HepG2 (cell line): ENCODE data around the gene SERPINA6.

Source experiments
- HMG20B ChIP-seq: conservative IDR thresholded peaks from 2 replicates; pipeline ENCODE4 v1.6.1; 2016; ENCODE audit warnings: missing genetic modification reagents, missing compliant biosample characterization
- HNRNPH1 ChIP-seq: fragments of 200-400 bp; formaldehyde crosslinking; optimal IDR thresholded peaks from 2 replicates; pipeline ENCODE3; 2017; ENCODE audit warnings: mild to moderate bottlenecking, low read depth, low read length
- KAT7 ChIP-seq: IDR thresholded peaks from 2 replicates; pipeline ENCODE4 v1.6.1; 2018; ENCODE audit warnings: borderline replicate concordance, missing compliant biosample characterization
- SUZ12 ChIP-seq: fragments of 150-350 bp; IDR thresholded peaks from 2 replicates; pipeline ENCODE4 v1.6.1; 2014; ENCODE audit warnings: low read depth, low read length
- ZBTB1 ChIP-seq: sonication (generic); formaldehyde crosslinking; IDR thresholded peaks from 2 replicates; pipeline ENCODE4 v1.4.0; 2020; ENCODE audit warnings: missing genetic modification reagents, borderline replicate concordance
- TF ChIP-seq, protein P1 (sequence below): sonication (generic); formaldehyde crosslinking; IDR thresholded peaks from 2 replicates; pipeline ENCODE4 v1.8.0; 2022; ENCODE audit warnings: missing genetic modification reagents, mild to moderate bottlenecking, borderline replicate concordance

DNA sequence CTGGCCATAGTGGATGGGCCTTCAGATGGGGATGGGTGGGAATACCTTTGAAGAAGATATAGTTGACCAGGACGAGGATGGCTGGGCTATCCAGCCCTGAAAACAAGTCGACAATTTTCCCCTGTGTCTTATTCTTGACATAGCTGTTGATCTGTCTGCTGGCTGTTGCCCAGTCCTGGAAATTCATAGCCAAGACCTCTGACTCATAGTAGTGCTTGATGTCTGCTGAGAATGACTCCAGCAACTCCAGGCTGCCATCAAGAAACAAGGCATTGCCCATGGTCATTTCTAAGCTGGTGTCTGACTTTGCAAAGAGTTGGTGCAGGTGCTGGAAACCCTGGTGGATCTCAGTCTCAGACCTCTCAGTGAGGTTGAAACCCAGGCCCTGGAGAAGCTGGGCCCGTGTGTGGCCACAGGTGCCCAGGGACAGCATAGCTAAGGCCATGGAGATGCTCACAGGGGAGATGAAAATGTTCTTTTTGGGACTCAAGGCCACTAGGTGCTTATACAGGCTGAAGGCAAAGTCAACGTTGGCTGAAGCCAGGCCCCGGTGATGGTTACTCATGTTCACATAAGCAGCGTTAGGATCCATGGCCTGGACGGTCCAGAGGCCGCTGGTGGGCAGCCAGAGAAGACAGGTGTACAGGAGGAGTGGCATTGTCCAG is 9.0 kb downstream of the SERPINA6 start:
- TF ChIP-seq HMG20B (CRISPR knock-in tag) (no peak), ZBTB1 (CRISPR knock-in tag) (no peak), HNRNPH1 (no peak), KAT7 (no peak), SUZ12 (no peak)
- TF ChIP-seq, protein P1, sequence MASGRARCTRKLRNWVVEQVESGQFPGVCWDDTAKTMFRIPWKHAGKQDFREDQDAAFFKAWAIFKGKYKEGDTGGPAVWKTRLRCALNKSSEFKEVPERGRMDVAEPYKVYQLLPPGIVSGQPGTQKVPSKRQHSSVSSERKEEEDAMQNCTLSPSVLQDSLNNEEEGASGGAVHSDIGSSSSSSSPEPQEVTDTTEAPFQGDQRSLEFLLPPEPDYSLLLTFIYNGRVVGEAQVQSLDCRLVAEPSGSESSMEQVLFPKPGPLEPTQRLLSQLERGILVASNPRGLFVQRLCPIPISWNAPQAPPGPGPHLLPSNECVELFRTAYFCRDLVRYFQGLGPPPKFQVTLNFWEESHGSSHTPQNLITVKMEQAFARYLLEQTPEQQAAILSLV (CRISPR knock-in tag) = no peak
